Spleen (tissue), 7 donors: Measurements from ENCODE around the gene CLDN12.

Experiments
- CTCF ChIP-seq, 11 experiments: fragments of 200-600 bp in 7 of 11; fragments of 450-650 bp in 4 of 11; sonication (generic) in 4 of 11; IDR thresholded peaks in 8 of 11; conservative IDR thresholded peaks in 3 of 11; 1 replicate in 7 of 11; 2 replicates in 4 of 11; pipeline versions ENCODE4 v1.4.0 to v1.8.0; 2016 to 2021; ENCODE audit warnings: antibody characterized with exemption in 11 of 11, inconsistent platforms in 4 of 11, mild to moderate bottlenecking in 1 of 11
- POLR2A ChIP-seq, 3 donors: fragments of 450-650 bp; IDR thresholded peaks; one replicate each; pipeline ENCODE4 v1.5.1; 2017; ENCODE audit warnings: antibody characterized with exemption in 3 of 3, mild to moderate bottlenecking in 1 of 3
- donor health status: DM: no; HTN: no; CAD: no; lungs with moderate emphysema.
- donor health status: DM: no; HTN: no; CAD: no.
- donor health status: DM: no; HTN: no; CAD: no.

GRCh38 chr7:90401989-90402388 lies 1.3 kb upstream of the CLDN12 start:
- TF ChIP-seq POLR2A (IDR thresholded peaks at IDR 0.05) = no peak
- no peak for TF ChIP-seq CTCF (IDR thresholded peaks at IDR 0.05 in 8 of 11, conservative IDR thresholded peaks at IDR 0.05 in 3 of 11)
